ENCODE measurements around the gene SYTL4.
"Not testable (repeated sequence)": the region's sequence is repeated elsewhere in the genome, so short reads cannot be mapped to it uniquely, and the experiment has no call there.

SYTL4 gene

GRCh38 chrX:100731441-100732281 is at the start of gene SYTL4:
Gene SYTL4, minus strand, starts transcription at chrX:100732121. Its CDS starts 30,084 bp downstream, at chrX:100702037.
- DNase-seq = no peak

- DNase-seq = not testable (repeated sequence)
Observed at GRCh38 chrX:100769439-100769838, 37.5 kb upstream of the SYTL4 start.

GRCh38 chrX:100768679-100769338 is 36.9 kb upstream of the SYTL4 start:
- DNase-seq = no peak

GRCh38 chrX:100750883-100751282 is 19.0 kb upstream of the SYTL4 start:
- DNase-seq = no peak

GRCh38 chrX:100748108-100748507 is 16.2 kb upstream of the SYTL4 start:
- no peak for DNase-seq

GRCh38 chrX:100747703-100748102 is 15.8 kb upstream of the SYTL4 start:
- DNase-seq = no peak

GRCh38 chrX:100747090-100747489 is 15.2 kb upstream of the SYTL4 start:
- DNase-seq = no peak

GRCh38 chrX:100745806-100746537 is 14.1 kb upstream of the SYTL4 start:
- DNase-seq = no peak

- DNase-seq = no peak
Observed at GRCh38 chrX:100745205-100745604, 13.3 kb upstream of the SYTL4 start.

- DNase-seq = no peak
Observed at GRCh38 chrX:100743009-100743607, 11.2 kb upstream of the SYTL4 start.

- not testable (repeated sequence) for DNase-seq
Observed at GRCh38 chrX:100724006-100724405, 7.9 kb downstream of the SYTL4 start.

GRCh38 chrX:100721328-100721727 is 10.6 kb downstream of the SYTL4 start:
- no peak for DNase-seq

- no peak for DNase-seq
Observed at GRCh38 chrX:100720301-100720700, 11.6 kb downstream of the SYTL4 start.

GRCh38 chrX:100719139-100719538 is 12.8 kb downstream of the SYTL4 start:
- no peak for DNase-seq

- DNase-seq = no peak
Observed at GRCh38 chrX:100717363-100717762, 14.6 kb downstream of the SYTL4 start.

- DNase-seq = no peak
Observed at GRCh38 chrX:100710816-100711215, 21.1 kb downstream of the SYTL4 start.

GRCh38 chrX:100704581-100705203 is 27.2 kb downstream of the SYTL4 start:
- DNase-seq = no peak

- no peak for DNase-seq
Observed at GRCh38 chrX:100700809-100701208, 31.1 kb downstream of the SYTL4 start.

GRCh38 chrX:100698551-100698950 is 33.4 kb downstream of the SYTL4 start:
- DNase-seq = no peak

GRCh38 chrX:100696699-100697351 is 35.1 kb downstream of the SYTL4 start:
- no peak for DNase-seq

- no peak for DNase-seq
Observed at GRCh38 chrX:100695991-100696390, 35.9 kb downstream of the SYTL4 start.

GRCh38 chrX:100695302-100695701 is 36.6 kb downstream of the SYTL4 start:
- no peak for DNase-seq
